ENCODE results near the gene PLA2G6. TPM values are rescaled to one million over a fixed set of nuclear protein-coding genes. Genes with fewer than 3 reads are reported as not detected.

PLA2G6 gene
- total RNA-seq, 2 experiments from 2014 or later: 48.8 to 50.2 TPM

- Histone ChIP-seq H3K27me3 (ENCODE audit: control insufficient read depth in 1 of 2, insufficient read depth in 2 of 2, low read length in 2 of 2) (no peaks in the 10 kb centered on the region), H3K36me3 (ENCODE audit: insufficient read depth, low read length) (no peaks in the 10 kb centered on the region), H3K4me3 (ENCODE audit: low read length) (no peak overlapping the region), H3K9me3 (ENCODE audit: control insufficient read depth in 1 of 2, insufficient read depth in 1 of 2, low read length in 2 of 2) (no peaks in the 10 kb centered on the region), H3K27ac (ENCODE audit: low read depth in 1 of 2, low read length in 2 of 2) (no peak overlapping the region), H3K4me1 (ENCODE audit: insufficient read depth, low read length) (peaks cover 20% of the 10 kb centered on the region)
- peaks cover 15% of the 10 kb centered on the region for H3K4me1 Mint-ChIP-seq (ENCODE audit: low read depth)
- CTCF ChIA-PET: no interaction called here
- no peaks in the 10 kb centered on the region for H3K27me3 Mint-ChIP-seq
- ATAC-seq (ENCODE audit: poor library complexity) (no peak), DNase-seq (peak in 1 of 14 experiments; percentile 7)
- intact Hi-C loops (cut with DNase I, micrococcal nuclease): loop anchor here in 1 of 2 experiments (10.0 kb wide), 1 partner anchor 57 kb away; no protein-coding TSS in a partner anchor
- TF ChIP-seq CTCF (IDR thresholded peaks at IDR 0.05): no peak
- H3K36me3 Mint-ChIP-seq (ENCODE audit: low read depth): no peaks in the 10 kb centered on the region
- no peak overlapping the region for H3K4me3 Mint-ChIP-seq
- H3K27ac Mint-ChIP-seq: no peak overlapping the region
- POLR2A ChIA-PET: no interaction called here
- no peaks in the 10 kb centered on the region for H3K9me3 Mint-ChIP-seq
These were observed 26.3 kb upstream of the PLA2G6 start for GRCh38 chr22:38207898-38208432.

DNA sequence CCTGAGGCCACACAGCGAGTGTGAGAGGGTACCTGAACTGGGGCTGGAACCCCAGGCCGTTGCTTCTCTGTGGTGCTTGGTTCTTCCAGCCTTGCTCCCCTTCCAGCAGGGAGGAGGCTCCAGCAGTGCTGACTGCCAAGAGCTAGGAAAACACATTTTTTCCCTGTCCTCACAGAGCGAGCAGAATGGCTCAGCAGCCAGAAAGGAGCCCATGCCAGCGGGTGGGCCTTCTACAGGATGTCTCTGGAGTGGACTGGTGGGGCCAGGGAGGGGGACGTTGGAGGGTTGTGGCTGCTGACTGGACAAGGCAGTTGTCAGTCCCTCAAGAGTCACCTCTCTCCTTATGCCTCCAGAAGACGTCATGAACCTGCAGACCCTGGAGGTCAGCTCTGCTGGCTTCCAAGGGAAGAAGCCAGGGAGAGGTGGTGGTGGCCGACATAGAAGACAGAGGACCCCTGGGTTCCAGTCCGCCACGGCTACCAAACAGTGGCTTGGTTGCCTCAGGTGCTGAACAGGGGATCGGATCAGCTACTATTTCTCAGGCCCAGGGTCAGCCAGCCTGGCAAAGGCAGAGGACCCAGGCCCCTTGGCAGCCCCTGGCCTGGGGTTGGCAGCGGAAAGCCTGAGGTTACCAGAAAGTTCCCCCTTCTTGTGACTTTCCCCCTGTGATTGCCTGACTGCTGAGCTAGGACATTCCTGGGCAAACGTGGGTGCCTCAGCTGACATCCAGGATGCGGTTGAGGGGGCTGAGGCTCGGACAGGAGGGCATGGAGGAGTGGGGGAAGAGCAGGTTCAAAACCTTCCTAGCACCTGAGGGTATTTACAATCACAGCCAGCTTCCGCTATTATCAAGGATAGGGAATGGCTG is 23.9 kb upstream of the PLA2G6 start:
- Histone ChIP-seq H3K4me1 (ENCODE audit: insufficient read depth, low read length) (peaks cover 37% of the 10 kb centered on the region), H3K27me3 (ENCODE audit: control insufficient read depth in 1 of 2, insufficient read depth in 2 of 2, low read length in 2 of 2) (no peaks in the 10 kb centered on the region), H3K4me3 (ENCODE audit: low read length) (no peak overlapping the region), H3K27ac (ENCODE audit: low read depth in 1 of 2, low read length in 2 of 2) (no peak overlapping the region), H3K9me3 (ENCODE audit: control insufficient read depth in 1 of 2, insufficient read depth in 1 of 2, low read length in 2 of 2) (no peaks in the 10 kb centered on the region), H3K36me3 (ENCODE audit: insufficient read depth, low read length) (no peaks in the 10 kb centered on the region)
- peak overlapping the region; percentile 11 for H3K4me3 Mint-ChIP-seq
- H3K4me1 Mint-ChIP-seq (ENCODE audit: low read depth): peaks cover 26% of the 10 kb centered on the region
- intact Hi-C loops (cut with DNase I, micrococcal nuclease): loop anchor here in 1 of 2 experiments (10.0 kb wide), 1 partner anchor 59 kb away; no protein-coding TSS in a partner anchor
- DNase-seq (peak in 1 of 14 experiments; percentile 16), ATAC-seq (ENCODE audit: poor library complexity) (no peak)
- no peaks in the 10 kb centered on the region for H3K36me3 Mint-ChIP-seq (ENCODE audit: low read depth)
- no peaks in the 10 kb centered on the region for H3K27me3 Mint-ChIP-seq
- no peak for TF ChIP-seq CTCF (IDR thresholded peaks at IDR 0.05)
- H3K9me3 Mint-ChIP-seq: no peaks in the 10 kb centered on the region
- POLR2A ChIA-PET: interaction anchor here (1.4 to 1.7 kb wide), 2 partner anchors 9 to 25 kb away, joined by 4 to 6 read pairs; no protein-coding TSS in a partner anchor
- peak overlapping the region; percentile 39 for H3K27ac Mint-ChIP-seq
- CTCF ChIA-PET: no interaction called here

- ATAC-seq (ENCODE audit: poor library complexity) (no peak), DNase-seq (peak in 1 of 14 experiments; percentile 48)
- Mint-ChIP-seq H3K27me3 (no peaks in the 10 kb centered on the region), H3K9me3 (no peaks in the 10 kb centered on the region), H3K4me1 (ENCODE audit: low read depth) (peaks cover 26% of the 10 kb centered on the region), H3K4me3 (peak overlapping the region; percentile 89), H3K36me3 (ENCODE audit: low read depth) (no peaks in the 10 kb centered on the region), H3K27ac (peak overlapping the region; percentile 71)
- H3K27ac ChIP-seq (ENCODE audit: low read depth in 1 of 2, low read length in 2 of 2): no peak overlapping the region
- no peak overlapping the region for H3K4me3 ChIP-seq (ENCODE audit: low read length)
- H3K4me1 ChIP-seq (ENCODE audit: insufficient read depth, low read length): peaks cover 37% of the 10 kb centered on the region
- no peaks in the 10 kb centered on the region for H3K36me3 ChIP-seq (ENCODE audit: insufficient read depth, low read length)
- ChIA-PET CTCF (no interaction called here), POLR2A (interaction anchor here (1.4 to 1.7 kb wide), 2 partner anchors 10 to 24 kb away, joined by 4 to 6 read pairs; no protein-coding TSS in a partner anchor)
- H3K27me3 ChIP-seq (ENCODE audit: control insufficient read depth in 1 of 2, insufficient read depth in 2 of 2, low read length in 2 of 2): no peaks in the 10 kb centered on the region
- intact Hi-C loops (cut with DNase I, micrococcal nuclease): loop anchor here (5.0 to 10.0 kb wide), 3 partner anchors 60 to 113 kb away; partner anchors contain the start of genes CSNK1E (in 1 of the 2) and TMEM184B (in 1 of the 2)
- TF ChIP-seq CTCF (IDR thresholded peaks at IDR 0.05): no peak
- H3K9me3 ChIP-seq (ENCODE audit: control insufficient read depth in 1 of 2, insufficient read depth in 1 of 2, low read length in 2 of 2): no peaks in the 10 kb centered on the region
These were observed 23.2 kb upstream of the PLA2G6 start for GRCh38 chr22:38204784-38205183.

All from CD4-positive, alpha-beta T cell (primary cell).